Muscle layer of colon (tissue), 2 donors: ENCODE results near the gene NARF.
"Not testable (repeated sequence)": the region's sequence is repeated elsewhere in the genome, so short reads cannot be mapped to it uniquely, and the experiment has no call there.

Experiments
- H3K27ac ChIP-seq: one replicate; pipeline ENCODE4 v1.7.0; 2013; ENCODE audit warnings: low read depth, mild to moderate bottlenecking, low read length, moderate library complexity
- H3K27me3 ChIP-seq, 2 donors: one replicate each; pipeline ENCODE4 v1.7.0; 2013; ENCODE audit warnings: low read length in 2 of 2, mild to moderate bottlenecking in 2 of 2; ENCODE audit not compliant: insufficient read depth in 2 of 2, control insufficient read depth in 1 of 2
- H3K36me3 ChIP-seq: one replicate; pipeline ENCODE4 v1.7.0; 2013; ENCODE audit warnings: mild to moderate bottlenecking, low read length; ENCODE audit not compliant: insufficient read depth
- H3K4me1 ChIP-seq: one replicate; pipeline ENCODE4 v1.7.0; 2013; ENCODE audit warnings: mild to moderate bottlenecking, low read length; ENCODE audit not compliant: insufficient read depth
- H3K4me3 ChIP-seq, 2 donors: one replicate each; pipeline ENCODE4 v1.7.0; 2013; ENCODE audit warnings: low read length in 2 of 2, low read depth in 1 of 2, mild to moderate bottlenecking in 1 of 2, moderate library complexity in 1 of 2
- H3K9ac ChIP-seq: one replicate; pipeline ENCODE4 v1.7.0; 2013; ENCODE audit warnings: low read length
- H3K9me3 ChIP-seq: one replicate; pipeline ENCODE4 v1.7.0; 2013; ENCODE audit warnings: mild to moderate bottlenecking, low read length
- donor health status: abdominal sarcoma.
- donor health status: Adenocarcinoma of cecum.

The NARF gene

DNA sequence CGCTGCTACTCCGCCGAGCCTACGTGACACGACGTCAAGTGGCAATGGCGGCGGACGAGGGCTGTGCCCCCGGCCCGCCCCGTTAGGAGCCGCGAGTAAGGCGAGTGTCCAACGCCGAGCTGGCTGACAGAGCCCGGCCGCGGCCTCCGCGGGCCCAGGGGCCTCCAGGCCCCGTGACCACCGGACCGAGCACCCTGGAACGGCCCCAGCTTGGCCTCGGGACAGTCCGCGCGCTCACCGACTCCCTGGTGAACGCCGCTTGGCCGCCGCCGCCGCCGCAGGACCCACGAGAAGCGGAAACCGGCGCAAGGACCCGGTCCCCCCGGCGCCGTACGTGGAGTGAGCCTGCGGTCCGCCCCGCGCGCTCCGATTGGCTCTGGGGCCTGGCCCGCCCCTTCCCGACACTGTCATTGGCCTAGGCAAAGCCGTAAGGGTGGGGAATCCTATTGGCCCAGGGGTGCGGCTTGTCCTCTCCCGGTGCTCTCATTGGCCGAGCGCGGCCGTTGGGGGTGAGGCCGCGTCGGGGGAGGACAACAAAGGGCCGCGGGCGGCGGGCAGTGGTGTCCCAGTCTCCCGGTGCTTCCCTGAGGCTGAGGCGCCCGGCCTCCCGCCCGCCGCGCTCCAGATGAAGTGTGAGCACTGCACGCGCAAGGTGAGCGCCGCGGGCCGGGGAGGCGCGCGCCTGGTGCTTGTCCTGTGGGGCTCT lies at the start of gene NARF:
TSS of gene NARF (plus strand) at position 563 of the 706 bp plus-strand sequence. CDS start at position 626, 63 bp downstream.
- Histone ChIP-seq H3K27ac (peak within 1 kb of the TSS; percentile 94), H3K4me1 (peaks cover 15% of the 10 kb centered on the region), H3K27me3 (no peaks in the 10 kb centered on the region), H3K36me3 (peaks cover 18% of the 10 kb centered on the region), H3K9me3 (no peaks in the 10 kb centered on the region), H3K9ac (peak within 1 kb of the TSS; percentile 49), H3K4me3 (peak within 1 kb of the TSS; percentile 47 to 57)

DNA sequence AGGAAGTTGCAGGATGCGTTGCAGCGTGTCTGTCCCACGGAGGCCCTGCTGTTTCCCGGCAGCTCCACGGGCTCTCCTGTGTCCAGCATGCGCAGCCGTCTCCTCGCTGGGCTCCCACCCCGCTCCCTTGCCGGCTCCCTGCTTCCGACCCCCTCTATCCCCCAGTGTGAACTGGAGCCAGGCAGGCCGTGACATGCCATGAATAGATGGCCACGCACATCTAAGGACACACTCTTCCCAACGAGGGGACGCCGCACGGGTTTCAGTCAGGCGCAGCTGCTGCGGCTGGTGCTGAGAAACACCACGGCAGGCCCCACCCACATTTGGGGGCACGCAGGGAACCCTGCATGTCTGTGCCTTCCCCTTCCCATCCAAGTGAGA lies 49.6 kb upstream of the NARF start:
- peaks cover 2% of the 10 kb centered on the region for H3K36me3 ChIP-seq
- H3K27me3 ChIP-seq, result no peaks in the 10 kb centered on the region
- H3K9ac ChIP-seq, result no peak overlapping the region
- no peaks in the 10 kb centered on the region for H3K9me3 ChIP-seq
- H3K4me3 ChIP-seq, result no peak overlapping the region
- no peak overlapping the region for H3K27ac ChIP-seq
- H3K4me1 ChIP-seq, result no peaks in the 10 kb centered on the region

DNA sequence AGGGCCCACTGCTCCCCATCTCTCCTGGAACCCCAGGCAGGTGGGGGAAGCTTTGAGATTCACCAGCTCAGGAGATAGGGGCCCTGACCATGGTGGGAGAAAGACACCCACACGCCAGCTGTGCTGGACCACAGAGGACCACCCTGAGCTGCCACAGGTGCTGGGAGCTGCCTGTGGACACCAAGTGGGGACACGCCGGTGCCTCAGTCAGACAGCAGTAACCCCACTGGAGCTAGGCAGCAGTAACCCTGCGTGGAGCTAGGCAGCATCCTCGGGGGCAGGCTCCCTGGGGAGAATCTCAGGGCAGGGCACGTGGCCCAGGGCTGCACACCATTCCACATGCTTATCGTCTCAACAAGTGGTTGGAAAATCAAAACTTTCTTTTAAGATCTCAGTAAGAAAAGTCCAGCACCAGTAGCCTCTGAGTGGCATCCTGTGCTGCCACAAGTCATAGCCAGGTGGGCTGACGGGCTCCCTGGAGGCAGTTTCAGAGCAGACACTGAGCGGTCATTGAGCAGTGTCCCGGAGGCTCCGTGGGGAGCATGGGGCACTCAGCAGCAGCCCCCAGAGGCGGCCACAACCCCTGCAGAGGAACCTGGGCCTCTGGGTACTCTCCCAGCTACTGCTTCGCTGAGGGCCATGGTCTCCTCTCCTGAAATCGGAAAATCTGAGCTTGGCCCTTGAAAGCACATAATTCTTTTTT lies 48.4 kb upstream of the NARF start:
- Histone ChIP-seq H3K9me3 (no peaks in the 10 kb centered on the region), H3K36me3 (no peaks in the 10 kb centered on the region), H3K27me3 (no peaks in the 10 kb centered on the region), H3K9ac (no peak overlapping the region), H3K4me3 (no peak overlapping the region), H3K4me1 (no peaks in the 10 kb centered on the region), H3K27ac (no peak overlapping the region)

DNA sequence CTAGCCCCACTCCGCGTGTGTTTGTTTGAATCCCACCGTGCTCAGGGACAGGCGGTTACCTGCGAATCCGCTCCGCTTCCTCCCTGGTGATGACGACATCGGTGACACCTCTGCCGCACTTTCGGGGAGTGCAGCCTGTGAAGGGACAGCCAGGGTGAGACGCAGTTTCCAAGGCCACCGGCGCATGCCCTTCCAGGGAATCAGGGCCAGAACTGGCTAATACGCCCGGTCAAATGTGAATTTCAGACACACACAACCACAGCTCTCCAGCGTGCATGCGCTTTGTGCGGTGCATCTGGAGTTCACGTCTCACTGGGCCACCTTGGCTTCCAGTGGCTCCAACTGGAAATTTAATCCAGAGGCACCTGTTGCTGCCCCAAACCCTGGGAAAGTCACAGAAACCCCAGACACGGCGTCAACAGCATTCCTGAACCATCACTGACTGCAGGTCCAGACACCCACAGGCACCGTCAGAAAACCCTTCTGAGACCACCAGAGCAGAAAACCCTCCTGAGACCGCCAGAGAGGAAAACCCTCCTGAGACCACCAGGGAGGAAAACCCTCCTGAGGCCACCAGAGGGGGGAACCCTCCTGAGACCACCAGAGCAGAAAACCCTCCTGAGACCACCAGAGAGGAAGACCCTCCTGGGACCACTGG lies 47.0 kb upstream of the NARF start:
- Histone ChIP-seq H3K4me1 (no peaks in the 10 kb centered on the region), H3K9ac (no peak overlapping the region), H3K36me3 (no peaks in the 10 kb centered on the region), H3K4me3 (no peak overlapping the region), H3K27ac (no peak overlapping the region), H3K27me3 (no peaks in the 10 kb centered on the region), H3K9me3 (no peaks in the 10 kb centered on the region)

DNA sequence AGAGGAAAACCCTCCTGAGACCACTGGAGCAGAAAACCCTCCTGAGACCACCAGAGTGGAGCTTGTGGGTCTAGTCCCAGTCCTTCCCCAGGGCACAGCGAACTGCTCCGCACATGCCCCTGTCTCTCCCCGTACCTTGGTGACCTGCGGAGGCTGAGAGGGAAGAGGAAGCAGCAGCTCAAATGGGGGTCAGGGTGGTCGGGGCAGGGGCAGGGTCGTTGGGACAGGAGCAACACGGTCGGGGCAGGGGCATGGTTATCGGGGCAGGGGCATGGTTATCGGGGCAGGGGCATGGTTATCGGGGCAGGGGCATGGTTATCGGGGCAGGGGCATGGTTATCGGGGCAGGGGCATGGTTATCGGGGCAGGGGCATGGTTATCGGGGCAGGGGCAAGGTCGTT lies 46.5 kb upstream of the NARF start:
- not testable (repeated sequence) for H3K9ac ChIP-seq, H3K9me3 ChIP-seq, H3K27me3 ChIP-seq, H3K27ac ChIP-seq, H3K36me3 ChIP-seq, H3K4me3 ChIP-seq, H3K4me1 ChIP-seq

DNA sequence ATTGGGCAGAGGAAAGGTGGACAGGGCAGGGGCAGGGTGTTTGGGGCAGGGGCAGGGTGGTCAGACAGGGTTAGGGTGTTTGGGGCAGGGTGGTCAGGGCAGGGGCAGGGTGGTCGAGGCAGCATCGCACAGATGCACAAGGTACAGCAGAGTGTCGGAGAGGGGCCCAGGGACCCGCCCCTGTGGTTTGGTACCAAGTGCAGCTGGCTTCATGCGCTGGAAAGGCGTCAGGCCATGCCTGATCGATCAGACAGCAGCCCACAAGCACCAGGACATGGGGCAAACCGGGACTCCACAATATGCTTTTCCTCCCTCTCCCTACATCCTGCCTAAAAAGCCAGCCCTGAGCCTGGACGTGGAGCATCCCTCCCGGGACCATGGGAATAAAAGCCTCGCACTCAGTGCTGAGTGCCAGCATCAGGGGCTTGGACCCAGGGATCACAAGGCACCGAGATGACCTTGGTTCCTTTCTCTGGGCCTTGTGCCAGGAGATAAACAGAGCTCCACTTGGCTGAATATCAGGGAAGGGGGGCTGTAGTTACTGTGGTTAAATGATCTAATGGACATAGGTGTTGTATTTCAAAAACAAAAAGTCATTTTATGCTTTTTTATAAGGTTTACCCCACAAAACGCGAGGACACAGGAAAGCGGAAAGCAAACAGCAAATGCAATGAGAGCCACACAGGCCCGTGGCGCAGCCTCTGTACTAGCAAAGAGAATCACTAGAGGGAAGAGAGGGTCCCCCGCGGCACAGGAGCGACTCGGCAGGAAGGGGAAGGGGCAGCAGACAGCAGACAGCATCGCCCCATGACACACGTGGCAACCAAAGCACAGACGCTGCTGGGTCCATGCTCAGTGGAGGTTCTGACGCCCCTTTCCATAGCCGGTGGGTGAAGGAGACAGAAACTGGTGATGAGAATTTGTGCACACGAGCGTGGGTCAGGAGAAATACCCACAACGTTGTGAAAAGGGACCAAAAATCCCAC lies 45.7 kb upstream of the NARF start:
- H3K36me3 ChIP-seq, result no peaks in the 10 kb centered on the region
- no peak overlapping the region for H3K27ac ChIP-seq
- no peaks in the 10 kb centered on the region for H3K27me3 ChIP-seq
- no peaks in the 10 kb centered on the region for H3K9me3 ChIP-seq
- H3K9ac ChIP-seq, result no peak overlapping the region
- H3K4me1 ChIP-seq, result peaks cover 4% of the 10 kb centered on the region
- no peak overlapping the region for H3K4me3 ChIP-seq

DNA sequence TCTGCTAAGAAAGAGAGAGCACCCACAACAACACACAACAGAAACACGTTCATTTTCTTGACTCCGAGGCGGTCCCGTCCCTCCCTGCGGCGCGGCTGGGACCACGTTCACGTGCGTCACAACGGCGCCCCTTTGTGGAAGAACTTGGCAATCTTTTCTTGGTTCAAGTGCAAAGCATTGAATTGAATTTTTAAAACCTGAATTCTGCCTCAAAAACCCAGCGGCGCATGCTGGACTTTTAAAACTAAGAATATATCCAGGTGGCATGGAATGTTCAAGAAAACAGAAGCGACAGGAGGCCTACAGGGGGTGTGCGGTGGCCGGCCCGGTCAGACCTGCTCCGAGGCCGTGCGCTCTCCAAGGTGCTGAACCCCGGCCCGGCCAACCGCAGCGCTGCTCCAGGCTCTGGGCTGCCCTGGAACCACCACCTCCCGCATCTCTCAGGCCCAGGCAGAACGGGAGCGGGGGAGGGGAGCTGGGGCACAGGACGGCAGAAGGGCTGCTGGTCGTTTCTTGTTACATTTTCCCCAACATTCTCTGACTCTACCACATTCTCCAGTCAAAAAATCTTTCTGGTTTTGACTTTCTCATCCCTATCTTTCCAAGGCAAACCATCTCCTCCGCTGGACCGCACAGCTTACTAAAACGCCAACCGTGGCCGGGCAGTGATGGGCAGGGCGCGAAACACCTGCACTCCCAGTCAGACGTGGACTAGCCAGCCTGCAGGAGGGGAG lies 43.8 kb upstream of the NARF start:
- Histone ChIP-seq H3K36me3 (no peaks in the 10 kb centered on the region), H3K4me3 (no peak overlapping the region)

DNA sequence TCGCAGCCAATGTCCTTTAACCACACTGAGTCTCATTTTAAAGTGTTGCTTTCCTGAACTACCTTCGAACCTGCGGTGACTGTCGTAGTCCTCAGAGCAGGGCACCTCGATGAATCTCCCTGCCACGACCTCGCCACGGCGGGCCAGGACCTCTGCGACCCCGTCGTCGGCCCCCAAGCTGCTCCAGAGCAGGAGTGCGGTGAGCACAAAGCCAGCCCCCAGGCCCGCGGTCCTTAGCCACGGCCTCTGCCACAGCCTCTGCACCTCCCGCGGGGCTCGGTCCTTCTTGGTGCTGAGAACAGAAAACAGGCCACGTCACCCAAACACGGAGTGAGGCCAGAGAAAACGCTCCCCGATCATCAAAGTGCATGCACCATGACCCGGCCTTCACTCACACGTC lies 43.2 kb upstream of the NARF start:
- Histone ChIP-seq H3K9ac (no peak overlapping the region), H3K27ac (no peak overlapping the region), H3K4me3 (no peak overlapping the region), H3K4me1 (peaks cover 11% of the 10 kb centered on the region), H3K36me3 (no peaks in the 10 kb centered on the region), H3K9me3 (no peaks in the 10 kb centered on the region), H3K27me3 (no peaks in the 10 kb centered on the region)

More for the DNA sequence above, 43.8 kb upstream of the NARF start:
- Histone ChIP-seq H3K4me1 (peaks cover 11% of the 10 kb centered on the region), H3K27me3 (no peaks in the 10 kb centered on the region), H3K27ac (no peak overlapping the region), H3K9me3 (no peaks in the 10 kb centered on the region), H3K9ac (no peak overlapping the region)

DNA sequence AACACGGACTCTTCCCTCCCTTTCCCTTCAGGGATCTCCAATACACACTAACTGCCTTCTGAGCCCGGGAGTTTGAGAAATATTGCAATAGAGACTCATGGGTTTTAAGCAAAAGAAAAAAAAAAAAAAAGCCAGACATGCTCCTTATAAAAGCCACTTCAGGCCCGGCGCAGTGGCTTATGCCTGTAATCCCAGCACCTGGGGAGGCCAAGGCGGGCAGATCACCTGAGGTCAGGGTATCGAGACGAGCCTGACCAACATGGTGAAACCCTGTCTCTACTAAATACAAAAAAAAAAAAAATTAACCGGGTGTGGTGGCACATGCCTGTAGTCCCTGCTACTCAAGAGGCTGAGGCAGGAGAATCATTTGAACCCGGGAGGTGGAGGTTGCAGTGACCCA lies 42.8 kb upstream of the NARF start:
- H3K4me3 ChIP-seq, result no peak overlapping the region
- H3K27me3 ChIP-seq, result no peaks in the 10 kb centered on the region
- H3K36me3 ChIP-seq, result no peaks in the 10 kb centered on the region
- no peak overlapping the region for H3K9ac ChIP-seq
- H3K9me3 ChIP-seq, result no peaks in the 10 kb centered on the region
- no peak overlapping the region for H3K27ac ChIP-seq
- peaks cover 11% of the 10 kb centered on the region for H3K4me1 ChIP-seq

DNA sequence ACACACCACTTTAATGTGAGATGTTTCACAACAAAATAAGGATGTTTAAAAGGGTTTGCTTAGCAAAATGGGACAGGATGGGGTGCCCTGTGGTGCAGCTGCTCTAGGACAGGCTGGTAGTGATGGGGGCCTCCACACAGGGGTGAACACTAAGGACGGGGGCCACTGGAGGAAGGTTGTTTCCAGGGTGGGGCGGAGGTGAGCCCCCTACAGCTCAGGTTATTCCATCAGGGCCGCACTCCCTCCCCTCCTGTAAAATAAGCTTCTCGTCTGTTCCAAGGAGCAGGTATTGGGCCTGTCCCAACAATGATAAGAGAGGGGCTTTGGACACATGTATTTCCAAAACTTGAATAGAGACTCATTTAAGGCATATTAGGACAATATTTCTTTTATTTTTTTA lies 42.3 kb upstream of the NARF start:
- Histone ChIP-seq H3K27me3 (no peaks in the 10 kb centered on the region), H3K36me3 (no peaks in the 10 kb centered on the region), H3K4me3 (no peak overlapping the region), H3K9me3 (no peaks in the 10 kb centered on the region), H3K27ac (no peak overlapping the region), H3K4me1 (peaks cover 11% of the 10 kb centered on the region), H3K9ac (no peak overlapping the region)
